DMS53 treated with DMSO at 0.1 percent for 48 hours (cell line): ENCODE measurements around the gene SMARCA1.

Experiments
- DNase-seq: peaks from one replicate; lab custom pipeline; 2025; ENCODE audit not compliant: unreplicated experiment; lab: John Stamatoyannopoulos, UW

SMARCA1 gene

DNA sequence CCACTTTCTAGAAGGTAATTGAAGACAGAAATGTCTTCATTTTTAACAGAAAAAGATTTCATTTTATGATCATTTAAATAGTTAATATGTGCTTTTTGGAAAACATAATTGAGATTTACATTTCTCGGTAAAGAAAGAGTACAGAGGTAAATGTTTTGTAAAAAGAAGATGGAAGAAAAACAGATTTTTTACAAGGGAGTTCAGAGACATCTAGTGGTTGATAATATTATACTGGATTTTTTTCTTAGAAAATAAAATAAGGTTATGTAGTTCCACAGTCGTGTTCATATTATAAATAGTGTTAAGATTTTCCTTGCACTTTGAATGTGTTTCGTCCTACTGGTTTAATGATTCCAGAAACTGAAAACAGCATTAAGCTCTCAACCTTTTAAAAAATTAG lies 60.6 kb downstream of the SMARCA1 start:
- no peak for DNase-seq

- DNase-seq: no peak
These were observed 61.4 kb downstream of the SMARCA1 start for GRCh38 chrX:129461801-129462456.

DNA sequence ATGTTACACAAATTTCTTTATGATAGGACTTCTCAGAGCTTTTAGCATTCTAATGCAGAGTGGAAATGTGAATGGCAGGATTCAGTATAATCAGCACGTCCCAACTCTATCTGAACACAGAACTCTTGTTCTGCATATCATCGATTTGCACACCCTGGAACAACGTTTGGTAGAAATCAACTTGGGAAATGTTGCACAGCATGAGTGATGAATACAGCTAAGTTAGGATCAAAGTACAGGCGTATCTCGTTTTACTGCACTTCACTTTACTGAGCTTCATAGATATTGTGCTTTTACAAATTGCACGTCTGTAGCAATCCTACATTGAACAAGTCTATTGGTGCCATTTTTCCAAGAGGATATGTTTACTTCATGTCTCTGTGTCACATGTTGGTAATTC lies 70.8 kb downstream of the SMARCA1 start:
- no peak for DNase-seq

DNA sequence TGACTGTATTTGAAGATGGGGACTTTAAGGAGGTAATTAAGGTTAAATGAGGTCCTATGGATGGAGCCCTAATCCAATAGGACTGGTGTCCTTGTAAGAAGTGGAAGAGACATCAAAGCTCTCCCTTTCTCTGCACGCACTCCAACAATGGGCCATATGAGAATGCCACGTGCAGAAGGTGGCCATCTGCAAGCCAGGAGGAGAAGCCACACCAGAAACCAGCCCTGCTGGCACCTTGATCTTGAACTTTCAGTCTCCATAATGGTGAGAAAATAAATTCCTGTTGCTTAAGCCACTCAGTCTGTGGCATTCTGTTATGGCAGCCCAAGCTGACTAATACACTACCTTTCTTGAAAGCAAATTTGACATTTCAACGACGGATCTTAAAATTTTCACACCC lies 73.2 kb downstream of the SMARCA1 start:
- DNase-seq: no peak

DNA sequence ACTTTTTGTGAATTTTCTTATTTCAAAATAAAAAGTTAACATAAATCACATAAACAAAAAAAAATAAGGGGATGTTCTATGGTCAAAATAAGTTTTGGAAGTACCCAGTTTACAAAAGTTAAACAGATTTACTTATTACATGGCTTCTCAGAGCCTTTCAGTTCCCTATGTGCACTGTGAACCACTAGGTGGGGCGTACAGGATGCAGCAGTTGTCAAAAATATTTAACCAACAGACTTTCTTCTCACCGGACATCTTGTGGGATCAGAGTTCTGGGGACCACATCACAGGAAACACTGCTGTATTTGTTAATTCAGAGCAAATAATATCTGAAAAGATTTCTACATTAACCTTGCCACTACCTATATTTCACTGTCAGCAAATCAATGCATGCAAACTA lies 74.1 kb downstream of the SMARCA1 start:
- DNase-seq: no peak

DNA sequence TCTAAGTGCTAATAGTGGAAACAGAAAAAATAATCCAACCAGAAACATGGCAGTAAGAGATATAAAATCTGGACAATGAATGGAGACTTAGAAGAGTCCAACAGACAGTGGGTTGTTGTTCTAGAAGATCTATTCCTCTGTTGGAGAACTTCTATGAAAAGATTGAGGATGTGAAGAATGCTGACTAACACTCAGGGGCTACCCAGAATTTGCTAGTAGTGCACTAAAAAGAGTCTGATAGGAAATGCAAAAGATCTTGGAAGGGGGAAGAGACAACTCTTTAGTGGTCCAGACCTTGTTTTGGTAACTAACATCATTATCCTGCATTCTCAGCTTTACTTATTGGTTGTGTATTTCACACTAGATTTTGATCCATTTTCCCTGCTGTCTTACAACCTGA lies 77.9 kb downstream of the SMARCA1 start:
- DNase-seq: no peak

GRCh38 chrX:129433945-129434344 lies 89.3 kb downstream of the SMARCA1 start:
- DNase-seq: no peak

DNA sequence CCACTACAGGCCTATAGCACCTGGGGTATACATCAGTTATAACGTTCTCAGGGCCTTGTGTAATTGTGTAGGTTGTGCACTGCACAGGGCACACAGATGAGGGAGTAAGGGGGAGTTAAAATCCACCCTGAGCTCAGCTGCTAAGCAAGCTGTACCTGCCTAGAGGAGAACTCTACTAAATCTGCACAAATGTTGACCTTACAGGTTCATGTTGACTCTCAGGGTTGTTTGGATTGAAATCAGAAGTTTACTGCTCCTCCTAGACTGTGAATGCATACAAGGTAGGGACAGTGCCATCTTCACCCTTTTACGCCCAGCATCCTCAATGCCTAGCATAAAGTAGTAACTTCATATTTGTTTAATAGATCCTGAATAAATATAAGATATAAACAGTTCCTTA lies 89.8 kb downstream of the SMARCA1 start:
- no peak for DNase-seq

- DNase-seq: peak; percentile 25
These were observed 96.0 kb downstream of the SMARCA1 start for GRCh38 chrX:129427267-129427666.

- no peak for DNase-seq
These were observed 100.1 kb downstream of the SMARCA1 start for GRCh38 chrX:129423191-129423590.

DNA sequence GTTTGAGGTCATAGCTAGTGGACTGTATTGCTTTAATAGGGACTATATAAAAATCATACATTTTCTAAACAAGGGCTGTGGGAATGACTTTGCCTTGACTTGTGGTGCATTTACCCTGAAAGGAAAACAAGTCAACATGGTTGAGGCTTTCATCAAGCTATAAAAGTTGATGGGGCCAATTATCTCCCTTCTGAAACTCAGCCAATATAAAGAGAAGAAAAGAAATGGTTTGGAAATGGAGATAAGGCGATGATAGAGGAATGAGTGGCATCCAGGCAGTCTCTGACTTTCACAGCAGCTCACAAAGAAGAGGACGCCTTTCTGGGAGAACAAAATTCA lies 118.7 kb downstream of the SMARCA1 start:
- no peak for DNase-seq

GRCh38 chrX:129403974-129404669 lies 119.2 kb downstream of the SMARCA1 start:
- DNase-seq: no peak
